HepG2 (cell line): Measurements from ENCODE around the gene CDHR4. TPM values are rescaled to one million over a fixed set of nuclear protein-coding genes. Genes with fewer than 3 reads are reported as not detected.

Experiments
- RBAK ChIP-seq: sonication (generic); formaldehyde crosslinking; IDR thresholded peaks from 2 replicates; pipeline ENCODE4 v1.5.1; 2020; ENCODE audit warnings: mild to moderate bottlenecking, missing genetic modification reagents
- SRSF1 ChIP-seq: fragments of 200-400 bp; formaldehyde crosslinking; optimal IDR thresholded peaks from 2 replicates; pipeline ENCODE3; 2017; ENCODE audit warnings: mild to moderate bottlenecking, low read depth, low read length, moderate library complexity
- USF2 ChIP-seq, 2 experiments: sonication (generic) in 1 of 2; formaldehyde crosslinking in 1 of 2; IDR thresholded peaks; 2 replicates each; pipeline versions ENCODE4 v1.5.1 to v1.6.1; 2011 to 2020; ENCODE audit warnings: borderline replicate concordance in 1 of 2, low read depth in 1 of 2, low read length in 1 of 2, mild to moderate bottlenecking in 1 of 2, missing genetic modification reagents in 1 of 2, moderate library complexity in 1 of 2
- ZBTB8A ChIP-seq: sonication (generic); formaldehyde crosslinking; IDR thresholded peaks from 2 replicates; pipeline ENCODE4 v1.4.0; 2020; ENCODE audit warnings: mild to moderate bottlenecking, low read depth, missing genetic modification reagents, borderline replicate concordance
- ZNF609 ChIP-seq: sonication (generic); formaldehyde crosslinking; IDR thresholded peaks from 2 replicates; pipeline ENCODE4 v1.4.0; 2020; ENCODE audit warnings: mild to moderate bottlenecking, missing genetic modification reagents, borderline replicate concordance
- polyA plus RNA-seq, 8 experiments: library from polyadenylated mRNA; depleted of rRNA in 3 of 8; stranded (reverse) in 7 of 8; unstranded in 1 of 8; fragments of >200 nt; fragmentation: Illumina TruSeq in 4 of 8; extraction: Trizol in 4 of 8; gene quantifications; 2 replicates each; pipeline versions ENCODE4 v1.2.1 to v1.2.3, GENCODE V29; 2011 to 2016; ENCODE audit warnings: low read depth in 4 of 8, missing spikeins in 1 of 8, mixed read lengths in 1 of 8; ENCODE audit not compliant: insufficient read depth in 1 of 8
- total RNA-seq, 5 experiments: library from RNA; depleted of rRNA; stranded (reverse); fragments of >200 nt; fragmentation: Illumina TruSeq; extraction: Trizol; gene quantifications; 2 replicates each; pipeline ENCODE4 v1.2.3, GENCODE V29; 2016; ENCODE audit warnings: low read depth in 1 of 5

Gene CDHR4
- total and polyA plus RNA-seq, 2 of the 13 experiments (the other 11 are each of a cell fraction or from before 2014, with no cell fraction given), result 0.21 TPM; not detected in 1

- TF ChIP-seq USF2 (IDR thresholded peaks at IDR 0.05; ENCODE audit: low read depth, low read length) (no peak), USF2 (CRISPR knock-in tag; IDR thresholded peaks at IDR 0.05; ENCODE audit: borderline replicate concordance) (no peak), SRSF1 (no peak), ZBTB8A (CRISPR knock-in tag) (no peak), ZNF609 (CRISPR knock-in tag) (no peak), RBAK (no peak)
Observed at GRCh38 chr3:49826016-49826415, 26.3 kb upstream of the CDHR4 start (continued).
